HepG2 (cell line): ENCODE results near the gene SP6. TPM values are rescaled to one million over a fixed set of nuclear protein-coding genes. Genes with fewer than 3 reads are reported as not detected.

Experiments used
- ATF2 ChIP-seq: sonication (generic); formaldehyde crosslinking; IDR thresholded peaks from 2 replicates; pipeline ENCODE4 v1.4.0; 2020; ENCODE audit warnings: missing genetic modification reagents
- CENPBD1 ChIP-seq: sonication (generic); formaldehyde crosslinking; IDR thresholded peaks from 2 replicates; pipeline ENCODE4 v1.8.0; 2022; ENCODE audit warnings: missing genetic modification reagents, low read depth, mild to moderate bottlenecking, borderline replicate concordance
- CENPT ChIP-seq: sonication (generic); formaldehyde crosslinking; IDR thresholded peaks from 2 replicates; pipeline ENCODE4 v1.8.0; 2022; ENCODE audit warnings: low read depth, mild to moderate bottlenecking, moderate library complexity, missing genetic modification reagents
- DDIT3 ChIP-seq: sonication (generic); formaldehyde crosslinking; IDR thresholded peaks from 2 replicates; pipeline ENCODE4 v1.4.0; 2020; ENCODE audit warnings: mild to moderate bottlenecking, missing genetic modification reagents
- GZF1 ChIP-seq: sonication (generic); formaldehyde crosslinking; IDR thresholded peaks from 2 replicates; pipeline ENCODE4 v1.5.1; 2020; ENCODE audit warnings: mild to moderate bottlenecking, missing genetic modification reagents
- HDAC2 ChIP-seq: sonication (generic); formaldehyde crosslinking; IDR thresholded peaks from 2 replicates; pipeline ENCODE4 v1.4.0; 2020; ENCODE audit warnings: missing genetic modification reagents
- HNF4G ChIP-seq, 2 experiments: sonication (generic) in 1 of 2; formaldehyde crosslinking in 1 of 2; IDR thresholded peaks; 2 replicates each; pipeline versions ENCODE4 v1.4.0 to v1.6.1; 2011 to 2020; ENCODE audit warnings: borderline replicate concordance in 2 of 2, low read depth in 2 of 2, mild to moderate bottlenecking in 2 of 2, low read length in 1 of 2, missing genetic modification reagents in 1 of 2, moderate library complexity in 1 of 2
- LRRFIP1 ChIP-seq: sonication (generic); formaldehyde crosslinking; conservative IDR thresholded peaks from 2 replicates; pipeline ENCODE4 v1.4.0; 2020; ENCODE audit warnings: missing genetic modification reagents
- MXD3 ChIP-seq: IDR thresholded peaks from 2 replicates; pipeline ENCODE4 v1.6.1; 2016; ENCODE audit warnings: mild to moderate bottlenecking, missing biosample characterization, missing genetic modification reagents
- PHB2 ChIP-seq: fragments of 450-650 bp; IDR thresholded peaks from 2 replicates; pipeline ENCODE4 v1.6.1; 2018; ENCODE audit not compliant: partially characterized antibody
- POGK ChIP-seq: sonication (generic); formaldehyde crosslinking; conservative IDR thresholded peaks from 2 replicates; pipeline ENCODE4 v1.8.0; 2022; ENCODE audit warnings: mild to moderate bottlenecking, moderate library complexity, missing genetic modification reagents
- RELA ChIP-seq: sonication (generic); formaldehyde crosslinking; IDR thresholded peaks from 2 replicates; pipeline ENCODE4 v1.4.0; 2020; ENCODE audit warnings: missing genetic modification reagents
- ZNF225 ChIP-seq: sonication (generic); formaldehyde crosslinking; IDR thresholded peaks from 2 replicates; pipeline ENCODE4 v1.4.0; 2020; ENCODE audit warnings: mild to moderate bottlenecking, missing genetic modification reagents
- ZNF275 ChIP-seq: sonication (generic); formaldehyde crosslinking; IDR thresholded peaks from 2 replicates; pipeline ENCODE4 v1.8.0; 2022; ENCODE audit warnings: missing genetic modification reagents, mild to moderate bottlenecking, inconsistent platforms, borderline replicate concordance
- ZNF331 ChIP-seq: sonication (generic); formaldehyde crosslinking; IDR thresholded peaks from 2 replicates; pipeline ENCODE4 v1.4.0; 2020; ENCODE audit warnings: missing genetic modification reagents
- ZNF34 ChIP-seq: sonication (generic); formaldehyde crosslinking; IDR thresholded peaks from 2 replicates; pipeline ENCODE4 v1.4.0; 2020; ENCODE audit warnings: mild to moderate bottlenecking, missing genetic modification reagents, borderline replicate concordance
- ZNF607 ChIP-seq: sonication (generic); formaldehyde crosslinking; IDR thresholded peaks from 2 replicates; pipeline ENCODE4 v1.5.1; 2020; ENCODE audit warnings: missing genetic modification reagents, mild to moderate bottlenecking, borderline replicate concordance
- ZNF883 ChIP-seq: sonication (generic); formaldehyde crosslinking; IDR thresholded peaks from 2 replicates; pipeline ENCODE4 v1.5.1; 2020; ENCODE audit warnings: mild to moderate bottlenecking, missing genetic modification reagents; ENCODE audit errors: not compliant biosample characterization
- polyA plus RNA-seq, 8 experiments: library from polyadenylated mRNA; depleted of rRNA in 3 of 8; stranded (reverse) in 7 of 8; unstranded in 1 of 8; fragments of >200 nt; fragmentation: Illumina TruSeq in 4 of 8; extraction: Trizol in 4 of 8; gene quantifications; 2 replicates each; pipeline versions ENCODE4 v1.2.1 to v1.2.3, GENCODE V29; 2011 to 2016; ENCODE audit warnings: low read depth in 4 of 8, missing spikeins in 1 of 8, mixed read lengths in 1 of 8; ENCODE audit not compliant: insufficient read depth in 1 of 8
- total RNA-seq, 5 experiments: library from RNA; depleted of rRNA; stranded (reverse); fragments of >200 nt; fragmentation: Illumina TruSeq; extraction: Trizol; gene quantifications; 2 replicates each; pipeline ENCODE4 v1.2.3, GENCODE V29; 2016; ENCODE audit warnings: low read depth in 1 of 5

SP6 gene
- total and polyA plus RNA-seq, 2 of the 13 experiments (the other 11 are each of a cell fraction or from before 2014, with no cell fraction given) = 0.07 TPM

- TF ChIP-seq MXD3 (CRISPR knock-in tag) (0 out of 2 replicates have a peak, but pooled peaks have one; percentile 73), HNF4G (IDR thresholded peaks at IDR 0.05; ENCODE audit: borderline replicate concordance, low read depth, low read length) (no peak), HNF4G (CRISPR knock-in tag; IDR thresholded peaks at IDR 0.05; ENCODE audit: borderline replicate concordance, low read depth) (peak; percentile 60; the same call in 1 of the 2 replicates), ATF2 (CRISPR knock-in tag) (peak; percentile 61; the same call in 1 of the 2 replicates), CENPBD1 (CRISPR knock-in tag) (no peak), ZNF331 (peak; percentile 27; the same call in 1 of the 2 replicates), HDAC2 (peak; percentile 27), ZNF34 (peak; percentile 79; the same call in 1 of the 2 replicates), PHB2 (no peak), ZNF883 (CRISPR knock-in tag) (peak; percentile 41), LRRFIP1 (CRISPR knock-in tag) (no peak), ZNF225 (CRISPR knock-in tag) (peak; percentile 71; the same call in 1 of the 2 replicates), POGK (CRISPR knock-in tag) (peak; percentile 85; the same call in 1 of the 2 replicates), DDIT3 (CRISPR knock-in tag) (no peak), ZNF275 (CRISPR knock-in tag) (peak; percentile 56), GZF1 (0 out of 2 replicates have a peak, but pooled peaks have one; percentile 49), ZNF607 (CRISPR knock-in tag) (peak; percentile 68; the same call in 1 of the 2 replicates), CENPT (CRISPR knock-in tag) (0 out of 2 replicates have a peak, but pooled peaks have one; percentile 60), RELA (CRISPR knock-in tag) (0 out of 2 replicates have a peak, but pooled peaks have one; percentile 52)
These were observed at the start of gene SP6 (continued) for GRCh38 chr17:47850692-47851573.
